T-helper 1 cell treated with Interleukin-12 subunit alpha and Interleukin-12 subunit beta and Interleukin-4 antibody, amounts not matched to agents 30 μg/mL and 1 μg/mL, for 36 hours (primary cell): ENCODE data around the gene TSPAN13.

Experiments used
- H3K27ac Mint-ChIP-seq: one replicate; pipeline ENCODE4 v1.8.0; 2021; ENCODE audit warnings: mild to moderate bottlenecking, mixed read lengths
- H3K27me3 Mint-ChIP-seq: one replicate; pipeline ENCODE4 v1.8.0; 2021; ENCODE audit warnings: low read depth, mixed read lengths
- H3K36me3 Mint-ChIP-seq: one replicate; pipeline ENCODE4 v1.8.0; 2021; ENCODE audit warnings: low read depth, mixed read lengths
- H3K4me1 Mint-ChIP-seq: one replicate; pipeline ENCODE4 v1.8.0; 2021; ENCODE audit warnings: low read depth, mixed read lengths
- H3K4me3 Mint-ChIP-seq: one replicate; pipeline ENCODE4 v1.8.0; 2021; ENCODE audit warnings: mild to moderate bottlenecking, moderate library complexity, mixed read lengths
- H3K9me3 Mint-ChIP-seq: one replicate; pipeline ENCODE4 v1.8.0; 2021; ENCODE audit warnings: mixed read lengths

TSPAN13 gene

DNA sequence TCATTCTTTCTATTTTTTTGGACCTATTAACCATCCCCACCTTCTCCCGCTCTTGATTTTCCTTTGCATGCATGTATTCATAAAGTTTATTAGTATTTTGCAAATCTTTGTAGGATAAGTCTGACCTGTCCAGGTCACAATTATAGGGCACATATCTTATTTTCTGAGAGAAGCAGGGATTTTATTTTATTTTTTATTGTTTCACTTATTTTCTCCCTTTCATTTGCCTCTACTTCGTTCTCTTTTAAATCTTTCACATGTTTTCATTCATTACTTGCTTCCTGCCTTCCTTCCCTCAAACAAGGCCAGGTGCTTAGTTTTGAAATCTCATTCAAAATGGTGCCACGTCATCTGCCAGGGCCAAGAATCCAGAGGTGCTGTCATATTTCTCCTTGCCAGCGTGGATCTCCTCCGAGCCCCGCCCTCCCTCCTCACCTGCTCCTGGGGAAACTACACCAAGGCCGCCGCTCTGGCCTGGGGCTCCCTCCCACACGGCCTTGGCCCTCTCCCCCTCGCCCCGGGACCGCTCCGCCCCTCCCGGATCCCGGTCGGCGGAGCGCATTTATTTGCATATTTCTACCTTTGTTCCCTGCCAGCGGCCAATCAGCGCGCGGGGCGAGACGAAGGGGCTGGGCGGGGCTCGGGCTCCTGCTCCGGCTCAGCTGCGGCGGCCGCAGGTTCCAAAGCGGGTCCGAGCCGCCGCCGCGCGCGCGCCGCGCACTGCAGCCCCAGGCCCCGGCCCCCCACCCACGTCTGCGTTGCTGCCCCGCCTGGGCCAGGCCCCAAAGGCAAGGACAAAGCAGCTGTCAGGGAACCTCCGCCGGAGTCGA is at the start of gene TSPAN13:
TSS of gene TSPAN13 (plus strand) at position 654 of the 830 bp plus-strand sequence. CDS start 213 bp downstream, outside the sequence.
- Mint-ChIP-seq H3K36me3 (no peaks in the 10 kb centered on the region), H3K4me3 (peak within 1 kb of the TSS; percentile 81), H3K27me3 (peaks cover 46% of the 10 kb centered on the region), H3K27ac (no peak within 1 kb of the TSS), H3K9me3 (no peaks in the 10 kb centered on the region), H3K4me1 (peaks cover 10% of the 10 kb centered on the region)

DNA sequence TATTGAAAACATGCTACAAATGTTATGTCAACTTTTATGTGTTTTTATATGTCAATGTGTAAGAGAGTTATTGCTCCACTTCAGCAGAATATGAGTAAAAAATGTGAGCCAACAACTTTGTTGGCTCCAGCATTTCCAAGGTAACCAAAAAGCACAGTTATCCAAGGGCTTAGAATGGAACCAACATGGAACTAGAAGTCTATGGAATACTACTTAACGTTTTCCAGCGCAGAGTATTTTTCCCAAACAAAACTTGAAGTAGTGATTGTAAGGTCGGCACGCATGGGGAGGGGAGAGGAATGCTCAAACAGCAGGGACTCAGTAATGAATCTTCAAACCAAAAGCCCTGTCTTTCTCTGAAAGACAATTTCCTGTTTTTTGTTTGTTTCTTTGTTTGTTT is 45.0 kb upstream of the TSPAN13 start:
- peaks cover 31% of the 10 kb centered on the region for H3K36me3 Mint-ChIP-seq
- H3K27ac Mint-ChIP-seq, result no peak overlapping the region
- no peak overlapping the region for H3K4me3 Mint-ChIP-seq
- no peaks in the 10 kb centered on the region for H3K27me3 Mint-ChIP-seq
- H3K9me3 Mint-ChIP-seq, result no peaks in the 10 kb centered on the region
- peaks cover 8% of the 10 kb centered on the region for H3K4me1 Mint-ChIP-seq

DNA sequence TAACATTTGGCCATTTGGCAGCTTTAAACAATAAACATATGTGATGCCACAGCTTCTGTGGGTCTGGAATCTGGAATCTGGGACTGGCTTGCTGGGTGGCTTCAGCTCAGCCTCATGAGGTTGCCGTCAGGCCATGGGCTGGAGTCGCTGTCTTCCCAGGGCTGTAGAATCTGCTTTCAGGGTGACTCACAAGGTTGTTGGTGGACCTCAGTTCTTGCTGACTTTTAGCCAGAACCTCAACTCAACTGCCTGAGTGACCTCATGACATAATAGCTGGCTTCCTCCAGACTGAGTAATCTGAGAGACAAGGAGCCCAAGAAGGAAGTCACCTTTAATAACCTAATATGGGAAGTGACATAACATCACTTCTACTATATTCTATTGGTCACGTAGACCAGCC is 44.6 kb upstream of the TSPAN13 start:
- H3K27me3 Mint-ChIP-seq, result no peaks in the 10 kb centered on the region
- no peak overlapping the region for H3K4me3 Mint-ChIP-seq
- peaks cover 29% of the 10 kb centered on the region for H3K36me3 Mint-ChIP-seq
- H3K9me3 Mint-ChIP-seq, result no peaks in the 10 kb centered on the region
- H3K4me1 Mint-ChIP-seq, result peaks cover 8% of the 10 kb centered on the region
- no peak overlapping the region for H3K27ac Mint-ChIP-seq

DNA sequence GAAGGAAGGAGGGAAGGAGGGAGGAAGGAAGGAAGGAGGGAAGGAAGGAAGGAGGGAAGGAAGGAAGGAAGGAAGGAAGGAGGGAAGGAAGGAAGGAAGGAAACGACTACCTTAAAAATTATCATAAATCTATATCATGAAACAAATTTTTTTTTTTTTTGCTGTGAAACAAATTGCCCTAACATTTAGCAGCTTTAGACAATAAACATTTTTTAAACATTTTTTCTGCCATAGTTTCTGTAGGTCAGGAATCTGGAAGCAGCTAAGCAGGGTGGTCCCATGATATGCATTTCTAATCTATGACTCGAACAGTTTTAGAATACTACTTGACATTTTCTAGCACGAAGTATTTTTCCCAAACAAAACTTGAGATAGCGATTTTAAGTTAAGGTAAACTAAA is 42.9 kb upstream of the TSPAN13 start:
- H3K36me3 Mint-ChIP-seq, result peaks cover 23% of the 10 kb centered on the region
- no peak overlapping the region for H3K27ac Mint-ChIP-seq
- no peaks in the 10 kb centered on the region for H3K27me3 Mint-ChIP-seq
- H3K9me3 Mint-ChIP-seq, result no peaks in the 10 kb centered on the region
- H3K4me1 Mint-ChIP-seq, result peaks cover 8% of the 10 kb centered on the region
- H3K4me3 Mint-ChIP-seq, result no peak overlapping the region

DNA sequence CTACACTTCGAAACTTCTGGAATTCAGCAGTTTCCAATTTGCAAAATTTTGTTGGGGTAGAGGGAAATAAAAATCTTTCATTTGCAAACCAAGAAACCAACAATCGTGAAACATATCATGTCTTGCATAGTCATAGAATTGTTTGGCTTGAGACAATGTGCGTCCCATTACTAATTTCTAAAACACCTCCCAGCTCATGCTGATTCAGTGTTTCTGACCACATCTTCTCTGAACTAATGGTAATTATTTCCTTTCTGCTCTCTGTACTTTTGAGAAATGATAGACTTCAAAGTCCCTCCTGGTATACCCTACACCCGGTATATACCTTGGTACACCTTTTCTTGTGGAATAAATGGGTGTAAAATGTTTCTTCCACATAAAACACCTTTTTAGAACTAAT is 41.8 kb upstream of the TSPAN13 start:
- Mint-ChIP-seq H3K27ac (no peak overlapping the region), H3K36me3 (peaks cover 14% of the 10 kb centered on the region), H3K4me3 (no peak overlapping the region), H3K27me3 (no peaks in the 10 kb centered on the region), H3K4me1 (peaks cover 8% of the 10 kb centered on the region), H3K9me3 (no peaks in the 10 kb centered on the region)

DNA sequence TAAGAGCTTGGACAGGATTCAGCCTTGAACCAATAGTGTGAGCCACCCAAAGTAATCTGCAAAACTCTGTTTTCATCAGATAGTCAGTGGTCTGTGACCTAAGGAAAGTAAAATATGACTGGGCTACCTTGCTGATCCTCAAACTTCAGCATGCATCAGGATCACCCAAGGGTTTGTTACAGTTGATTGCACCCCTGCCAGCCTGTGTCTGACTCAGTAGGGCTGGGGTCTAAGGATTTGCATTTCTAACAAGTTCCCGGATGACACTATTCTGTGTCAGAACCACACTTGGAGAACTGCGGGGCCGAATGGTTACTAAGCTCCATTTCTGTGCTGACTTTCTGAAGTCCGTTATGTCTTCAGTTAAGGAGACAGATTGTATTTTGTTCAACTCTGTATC is 40.6 kb upstream of the TSPAN13 start:
- no peak overlapping the region for H3K4me3 Mint-ChIP-seq
- H3K36me3 Mint-ChIP-seq, result peaks cover 13% of the 10 kb centered on the region
- no peaks in the 10 kb centered on the region for H3K9me3 Mint-ChIP-seq
- peaks cover 8% of the 10 kb centered on the region for H3K4me1 Mint-ChIP-seq
- H3K27me3 Mint-ChIP-seq, result no peaks in the 10 kb centered on the region
- H3K27ac Mint-ChIP-seq, result no peak overlapping the region

DNA sequence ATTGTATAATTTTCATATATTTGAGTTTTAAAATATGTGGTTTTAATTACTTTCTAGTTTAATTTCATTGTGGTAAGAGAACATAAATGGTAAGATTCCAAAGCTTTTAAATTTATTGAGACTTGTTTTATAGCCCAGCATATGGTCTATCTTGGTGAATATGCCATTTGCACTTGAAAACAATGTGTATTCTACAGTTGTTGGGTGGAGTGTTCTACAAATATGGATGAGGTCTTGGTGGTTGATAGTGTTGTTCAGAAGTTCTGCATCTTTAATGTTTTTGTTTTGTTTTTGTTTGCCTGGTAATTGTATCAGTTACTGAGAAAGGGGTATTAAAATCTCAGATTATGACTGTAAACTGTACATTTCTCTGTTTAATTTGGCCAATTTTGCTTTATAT is 37.6 kb upstream of the TSPAN13 start:
- Mint-ChIP-seq H3K27ac (no peak overlapping the region), H3K36me3 (peaks cover 8% of the 10 kb centered on the region), H3K27me3 (no peaks in the 10 kb centered on the region), H3K4me1 (peaks cover 3% of the 10 kb centered on the region), H3K9me3 (no peaks in the 10 kb centered on the region), H3K4me3 (no peak overlapping the region)

DNA sequence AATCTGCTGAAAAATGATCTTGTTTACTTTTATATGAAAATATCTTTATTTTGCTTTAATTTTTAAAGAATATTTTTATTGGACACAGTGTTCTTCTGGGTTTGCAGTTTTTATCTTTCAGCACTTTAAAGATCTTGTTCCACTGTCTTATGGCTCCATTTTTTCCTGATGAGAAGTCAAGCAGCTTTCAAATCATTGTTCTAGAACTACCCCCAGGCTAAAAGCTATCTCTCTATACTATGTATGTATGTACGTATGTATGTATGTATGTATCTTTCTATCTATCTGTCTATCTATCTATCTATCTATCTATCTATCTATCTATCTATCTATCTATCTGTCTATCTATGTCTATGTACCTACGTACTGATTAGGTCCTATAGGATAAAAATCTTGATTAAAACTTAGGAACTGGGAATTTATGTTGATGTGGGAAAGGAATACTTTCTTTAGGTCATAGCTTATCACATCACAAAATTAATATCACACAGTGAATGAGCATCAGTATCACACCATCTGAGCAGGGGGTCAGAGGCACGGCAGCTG is 35.4 kb upstream of the TSPAN13 start:
- H3K27ac Mint-ChIP-seq, result no peak overlapping the region
- no peaks in the 10 kb centered on the region for H3K4me1 Mint-ChIP-seq
- no peaks in the 10 kb centered on the region for H3K27me3 Mint-ChIP-seq
- H3K9me3 Mint-ChIP-seq, result no peaks in the 10 kb centered on the region
- no peak overlapping the region for H3K4me3 Mint-ChIP-seq
- H3K36me3 Mint-ChIP-seq, result no peaks in the 10 kb centered on the region

DNA sequence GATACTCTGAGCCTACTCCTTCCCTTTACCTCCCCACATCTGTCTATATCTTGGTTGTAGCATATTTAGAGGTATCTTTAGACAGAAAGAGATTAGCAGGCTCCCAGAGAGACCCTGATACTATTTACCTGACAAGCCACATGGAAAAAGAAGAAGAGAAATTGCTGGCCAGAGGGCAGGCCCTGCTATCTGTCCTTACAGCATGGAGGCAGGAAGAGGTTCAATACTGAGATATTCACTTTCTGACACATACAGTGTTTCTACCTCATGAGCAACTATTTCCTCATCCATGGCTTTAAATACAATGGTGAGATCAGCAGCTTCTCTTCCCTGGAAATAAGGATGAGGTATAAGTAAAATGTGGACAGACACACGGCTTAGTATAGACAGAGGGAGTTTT is 33.9 kb upstream of the TSPAN13 start:
- H3K27me3 Mint-ChIP-seq, result no peaks in the 10 kb centered on the region
- no peaks in the 10 kb centered on the region for H3K4me1 Mint-ChIP-seq
- H3K9me3 Mint-ChIP-seq, result no peaks in the 10 kb centered on the region
- no peak overlapping the region for H3K4me3 Mint-ChIP-seq
- H3K36me3 Mint-ChIP-seq, result no peaks in the 10 kb centered on the region
- H3K27ac Mint-ChIP-seq, result no peak overlapping the region

DNA sequence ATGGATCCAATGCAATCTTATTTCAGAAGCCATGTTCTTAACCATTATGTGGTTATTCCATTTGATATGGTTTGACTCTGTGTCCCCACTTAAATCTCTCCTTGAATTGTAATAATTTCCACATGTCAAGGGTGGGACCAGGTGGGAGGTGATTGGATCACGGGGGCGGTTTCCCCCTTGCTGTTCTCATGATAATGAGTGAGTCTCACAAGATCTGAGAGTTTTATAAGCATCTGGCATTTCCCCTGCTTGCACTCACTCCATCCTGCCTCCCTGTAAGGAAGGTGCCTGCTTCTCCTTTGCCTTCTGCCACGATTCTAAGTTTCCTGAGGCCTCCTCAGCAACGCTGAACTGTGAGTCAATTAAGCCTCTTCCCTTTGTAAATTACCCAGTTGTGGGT is 32.0 kb upstream of the TSPAN13 start:
- H3K4me3 Mint-ChIP-seq, result no peak overlapping the region
- H3K4me1 Mint-ChIP-seq, result no peaks in the 10 kb centered on the region
- H3K36me3 Mint-ChIP-seq, result no peaks in the 10 kb centered on the region
- H3K27ac Mint-ChIP-seq, result no peak overlapping the region
- no peaks in the 10 kb centered on the region for H3K9me3 Mint-ChIP-seq
- no peaks in the 10 kb centered on the region for H3K27me3 Mint-ChIP-seq

DNA sequence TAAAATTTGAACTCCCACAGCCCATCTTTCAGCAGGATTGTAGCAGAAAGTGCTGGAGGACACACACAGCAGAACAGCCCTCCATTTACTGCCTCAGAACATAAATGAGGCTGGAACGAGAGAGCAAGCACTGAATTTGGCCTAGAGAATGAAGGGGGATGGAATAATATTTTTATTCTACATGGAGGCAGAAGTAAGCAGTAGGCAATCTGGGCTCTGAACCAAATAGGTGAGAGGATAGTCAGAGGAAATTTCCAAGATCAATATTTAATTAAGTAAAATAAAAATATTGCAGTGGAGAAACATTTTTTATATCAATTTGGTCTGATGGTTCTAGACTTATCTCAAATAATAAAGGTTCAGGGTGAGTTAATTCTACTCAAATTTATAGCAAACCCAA is 29.2 kb upstream of the TSPAN13 start:
- H3K4me3 Mint-ChIP-seq, result no peak overlapping the region
- H3K27ac Mint-ChIP-seq, result no peak overlapping the region
- no peaks in the 10 kb centered on the region for H3K4me1 Mint-ChIP-seq
- no peaks in the 10 kb centered on the region for H3K9me3 Mint-ChIP-seq
- no peaks in the 10 kb centered on the region for H3K36me3 Mint-ChIP-seq
- H3K27me3 Mint-ChIP-seq, result no peaks in the 10 kb centered on the region

DNA sequence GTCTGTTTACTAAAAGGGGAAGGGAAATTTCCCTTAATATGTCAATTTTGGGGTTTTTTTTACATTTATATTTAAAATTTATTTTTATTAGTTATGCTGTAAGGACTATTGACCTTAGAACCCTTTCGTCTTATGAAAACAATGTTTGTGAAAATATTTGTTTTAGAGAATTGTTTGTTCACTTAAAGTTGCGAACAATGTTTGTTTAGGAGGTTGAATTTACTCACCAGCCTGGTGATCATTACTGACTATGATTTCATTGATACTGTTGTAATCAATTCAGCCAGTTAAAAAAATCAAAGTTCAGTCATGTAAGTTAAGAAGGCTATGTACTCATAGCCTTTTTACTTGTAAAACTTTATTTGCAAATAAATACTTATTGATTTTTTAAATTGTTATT is 27.4 kb upstream of the TSPAN13 start:
- no peaks in the 10 kb centered on the region for H3K27me3 Mint-ChIP-seq
- no peak overlapping the region for H3K27ac Mint-ChIP-seq
- H3K36me3 Mint-ChIP-seq, result no peaks in the 10 kb centered on the region
- no peak overlapping the region for H3K4me3 Mint-ChIP-seq
- H3K4me1 Mint-ChIP-seq, result no peaks in the 10 kb centered on the region
- H3K9me3 Mint-ChIP-seq, result no peaks in the 10 kb centered on the region

DNA sequence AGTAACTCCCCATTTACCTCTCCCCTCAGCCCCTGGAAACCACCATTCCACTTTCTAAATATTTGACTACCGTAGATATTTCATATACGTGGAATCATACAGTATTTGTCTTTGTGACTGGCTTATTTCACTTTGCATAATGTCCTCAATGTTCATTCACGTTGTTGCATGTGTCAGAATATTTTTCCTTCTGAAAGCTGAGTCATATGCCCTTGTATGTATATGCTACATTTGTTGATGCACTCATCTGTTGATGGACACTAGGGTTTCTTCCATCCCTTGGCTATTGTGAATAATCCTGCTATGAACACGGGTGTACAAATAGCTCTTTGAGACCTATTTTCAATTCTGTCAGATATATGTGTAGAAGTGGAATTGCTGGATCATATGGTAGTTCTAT is 25.8 kb upstream of the TSPAN13 start:
- no peaks in the 10 kb centered on the region for H3K36me3 Mint-ChIP-seq
- no peaks in the 10 kb centered on the region for H3K27me3 Mint-ChIP-seq
- no peak overlapping the region for H3K4me3 Mint-ChIP-seq
- H3K4me1 Mint-ChIP-seq, result no peaks in the 10 kb centered on the region
- H3K27ac Mint-ChIP-seq, result no peak overlapping the region
- H3K9me3 Mint-ChIP-seq, result no peaks in the 10 kb centered on the region

DNA sequence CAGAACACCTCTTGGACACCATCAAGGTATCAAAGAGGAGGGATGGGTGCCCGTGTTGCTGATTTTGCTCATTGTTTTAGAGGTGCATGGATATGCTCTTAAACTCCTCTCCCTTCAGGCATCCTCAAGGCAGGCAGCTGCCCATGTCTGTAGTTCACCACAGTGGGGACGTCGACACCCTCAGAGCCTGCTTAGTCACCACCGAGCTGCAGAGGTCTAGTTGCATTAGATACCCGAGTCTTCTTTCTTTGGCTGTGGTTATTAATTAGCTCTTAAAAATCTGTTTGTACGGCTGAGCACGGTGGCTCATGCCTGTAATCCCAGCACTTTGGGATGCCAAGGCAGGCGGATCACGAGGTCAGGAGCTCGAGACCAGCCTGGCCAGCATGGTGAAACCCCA is 24.7 kb upstream of the TSPAN13 start:
- H3K9me3 Mint-ChIP-seq, result no peaks in the 10 kb centered on the region
- no peak overlapping the region for H3K4me3 Mint-ChIP-seq
- no peaks in the 10 kb centered on the region for H3K4me1 Mint-ChIP-seq
- no peaks in the 10 kb centered on the region for H3K27me3 Mint-ChIP-seq
- H3K36me3 Mint-ChIP-seq, result no peaks in the 10 kb centered on the region
- H3K27ac Mint-ChIP-seq, result no peak overlapping the region

DNA sequence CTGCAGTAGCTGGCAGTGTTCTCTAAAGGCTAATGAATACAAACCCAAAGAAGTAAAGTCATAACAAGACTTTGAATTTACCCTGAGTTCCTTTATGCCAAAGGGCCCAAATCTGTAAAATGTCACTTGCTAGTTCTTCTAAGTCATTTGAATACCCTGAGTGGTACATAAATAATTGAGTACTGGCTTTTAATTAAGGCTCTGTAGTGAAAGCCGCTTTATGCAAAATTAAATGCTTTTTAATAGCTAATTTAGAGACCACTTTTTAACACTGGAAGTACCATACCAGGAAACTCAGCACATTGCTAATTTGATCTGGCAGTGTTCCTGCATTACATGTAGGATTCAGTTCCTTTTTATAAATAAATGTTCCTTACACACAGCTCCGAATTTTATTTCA is 24.0 kb upstream of the TSPAN13 start:
- H3K27me3 Mint-ChIP-seq, result no peaks in the 10 kb centered on the region
- H3K4me3 Mint-ChIP-seq, result no peak overlapping the region
- H3K9me3 Mint-ChIP-seq, result no peaks in the 10 kb centered on the region
- peaks cover 3% of the 10 kb centered on the region for H3K4me1 Mint-ChIP-seq
- no peaks in the 10 kb centered on the region for H3K36me3 Mint-ChIP-seq
- no peak overlapping the region for H3K27ac Mint-ChIP-seq
